ENCODE results near the gene CAVIN4. TPM values are rescaled to one million over a fixed set of nuclear protein-coding genes. Genes with fewer than 3 reads are reported as not detected.

The CAVIN4 gene
- total and polyA plus RNA-seq, 2 experiments from 2014 or later, result 3.0 to 6.0 TPM

- H3K36me3 Mint-ChIP-seq (ENCODE audit: low read depth), result peaks cover 11% of the 10 kb centered on the region
- DNase-seq (ENCODE audit: low spot score), result peak; percentile 85
- Histone ChIP-seq H3K9me2 (ENCODE audit: insufficient read depth) (no peaks in the 10 kb centered on the region), H3F3A (replicated peaks; ENCODE audit: low read depth) (no peaks in the 10 kb centered on the region), H3K4me1 (ENCODE audit: insufficient read depth) (peaks cover 28% of the 10 kb centered on the region), H2AFZ (peak overlapping the region; percentile 97), H3K4me2 (peak overlapping the region; percentile 53; the same call in 1 of the 2 replicates), H4K20me1 (replicated peaks; ENCODE audit: insufficient read depth) (no peaks in the 10 kb centered on the region), H3K36me3 (ENCODE audit: insufficient read depth) (no peaks in the 10 kb centered on the region), H3K27ac (ENCODE audit: low read depth) (peak overlapping the region; percentile 81; the same call in 1 of the 2 replicates), H3K79me2 (replicated peaks; ENCODE audit: insufficient read depth) (no peaks in the 10 kb centered on the region), H3K4me3 (peak overlapping the region; percentile 21; the same call in 1 of the 2 replicates), H3K27me3 (ENCODE audit: insufficient read depth) (no peaks in the 10 kb centered on the region)
- no peak overlapping the region for H3K4me3 Mint-ChIP-seq
- H3K4me1 Mint-ChIP-seq, result peaks cover 26% of the 10 kb centered on the region
- H3K9me3 Mint-ChIP-seq, result peaks cover 15% of the 10 kb centered on the region
- TF ChIP-seq ZNF462 (CRISPR knock-in tag; IDR thresholded peaks at IDR 0.05), result 0 out of 2 replicates have a peak, but pooled peaks have one; percentile 41
- no peak for TF ChIP-seq ZNF114 (CRISPR knock-in tag; IDR thresholded peaks at IDR 0.05)
- TF ChIP-seq CTCF (conservative IDR thresholded peaks at IDR 0.05; ENCODE audit: low read depth in 2 of 2), result peak; percentile 21 to 39; a peak in 3 of 4 replicates
- H3K27me3 Mint-ChIP-seq (ENCODE audit: insufficient read depth, low read depth, poor library complexity), result peaks cover under 1% of the 10 kb centered on the region
- peak; percentile 69 for ATAC-seq
- no peak overlapping the region for H3K27ac Mint-ChIP-seq
These were observed 59.9 kb downstream of the CAVIN4 start for GRCh38 chr9:100637787-100638186.

Other genes starting within 250 kb of the CAVIN4 start
- 98.7 and 102 TPM in 2 replicates for gene TEX10, start 225.1 kb upstream of the CAVIN4 start, total RNA-seq (2014; rRNA removed; shearing (Covaris generic))
- gene TEX10, start 225.1 kb upstream of the CAVIN4 start, polyA plus RNA-seq (2016; fragmentation: Nextera tagmentation; extraction: Ambion mirVana), result 28.5 and 35.0 TPM in 2 replicates
- 30.6 and 34.5 TPM in 2 replicates for gene MSANTD3, start 150.9 kb upstream of the CAVIN4 start, total RNA-seq (2014; rRNA removed; shearing (Covaris generic))
- gene MSANTD3, start 150.9 kb upstream of the CAVIN4 start, polyA plus RNA-seq (2016; fragmentation: Nextera tagmentation; extraction: Ambion mirVana), result 19.0 and 19.7 TPM in 2 replicates
- 75.8 and 85.2 TPM in 2 replicates for gene TMEFF1, start 104.9 kb upstream of the CAVIN4 start, total RNA-seq (2014; rRNA removed; shearing (Covaris generic))
- gene TMEFF1, start 104.9 kb upstream of the CAVIN4 start, polyA plus RNA-seq (2016; fragmentation: Nextera tagmentation; extraction: Ambion mirVana), result 6.6 and 12.8 TPM in 2 replicates